DOHH2 (cell line): Measurements from ENCODE around the gene INSM1.

ENCODE experiments used
- H3F3A ChIP-seq: fragments of 200-600 bp; sonication (generic), shearing (Covaris generic); 2 replicates; pipeline ENCODE4 v1.6.0; 2016; ENCODE audit warnings: antibody characterized with exemption, mild to moderate bottlenecking; ENCODE audit not compliant: control insufficient read depth, insufficient read depth
- H3K27ac ChIP-seq: fragments of 200-600 bp; sonication (generic); 2 replicates; pipeline ENCODE4 v1.5.1; 2014; ENCODE audit warnings: low read depth, mild to moderate bottlenecking, low read length, moderate library complexity
- H3K27me3 ChIP-seq: fragments of 200-600 bp; sonication (generic); 2 replicates; pipeline ENCODE4 v1.6.1; 2014; ENCODE audit warnings: mild to moderate bottlenecking, low read length, mixed read lengths; ENCODE audit not compliant: control insufficient read depth
- H3K36me3 ChIP-seq: fragments of 200-600 bp; sonication (generic); 2 replicates; pipeline ENCODE4 v1.6.1; 2014; ENCODE audit warnings: mild to moderate bottlenecking, low read length, moderate library complexity, mixed read lengths; ENCODE audit not compliant: control insufficient read depth
- H3K4me1 ChIP-seq: fragments of 200-600 bp; sonication (generic); 2 replicates; pipeline ENCODE4 v1.6.1; 2014; ENCODE audit warnings: mild to moderate bottlenecking, low read length, mixed read lengths; ENCODE audit not compliant: control insufficient read depth
- H3K4me2 ChIP-seq: fragments of 200-600 bp; sonication (generic); 2 replicates; pipeline ENCODE4 v1.6.0; 2014; ENCODE audit warnings: mild to moderate bottlenecking, low read length, moderate library complexity
- H3K4me3 ChIP-seq: fragments of 200-600 bp; sonication (generic); 2 replicates; pipeline ENCODE4 v1.5.1; 2014; ENCODE audit warnings: mild to moderate bottlenecking, low read length, mixed read lengths
- H3K79me2 ChIP-seq: fragments of 200-600 bp; sonication (generic); 2 replicates; pipeline ENCODE4 v1.6.1; 2014; ENCODE audit warnings: mild to moderate bottlenecking, low read length, mixed read lengths; ENCODE audit not compliant: control insufficient read depth
- H3K9me2 ChIP-seq: fragments of 200-600 bp; sonication (generic); replicated peaks from 2 replicates; pipeline ENCODE4 v1.6.1; 2014; ENCODE audit warnings: mild to moderate bottlenecking, low read length, mixed read lengths; ENCODE audit not compliant: control insufficient read depth
- H3K9me3 ChIP-seq: fragments of 200-600 bp; sonication (generic); 2 replicates; pipeline ENCODE4 v1.6.1; 2014; ENCODE audit warnings: antibody characterized with exemption, low read length, mixed read lengths; ENCODE audit not compliant: control insufficient read depth, insufficient read depth
- H4K20me1 ChIP-seq: fragments of 200-600 bp; sonication (generic); 2 replicates; pipeline ENCODE4 v1.6.0; 2014; ENCODE audit warnings: low read depth, mild to moderate bottlenecking, antibody characterized with exemption, low read length, moderate library complexity; ENCODE audit not compliant: control insufficient read depth, insufficient read depth
- EZH2phosphoT487 ChIP-seq: fragments of 200-600 bp; sonication (generic); IDR thresholded peaks from 2 replicates; pipeline ENCODE4 v1.6.1; 2017; ENCODE audit warnings: borderline replicate concordance, mild to moderate bottlenecking, antibody characterized with exemption, low read length, moderate library complexity, mixed read lengths
- TF ChIP-seq, protein P1 (sequence below): fragments of 200-600 bp; sonication (generic); IDR thresholded peaks from one replicate; pipeline ENCODE4 v1.5.1; 2014; ENCODE audit warnings: antibody characterized with exemption, mild to moderate bottlenecking, low read depth, low read length; ENCODE audit not compliant: poor library complexity, severe bottlenecking

The INSM1 gene

DNA sequence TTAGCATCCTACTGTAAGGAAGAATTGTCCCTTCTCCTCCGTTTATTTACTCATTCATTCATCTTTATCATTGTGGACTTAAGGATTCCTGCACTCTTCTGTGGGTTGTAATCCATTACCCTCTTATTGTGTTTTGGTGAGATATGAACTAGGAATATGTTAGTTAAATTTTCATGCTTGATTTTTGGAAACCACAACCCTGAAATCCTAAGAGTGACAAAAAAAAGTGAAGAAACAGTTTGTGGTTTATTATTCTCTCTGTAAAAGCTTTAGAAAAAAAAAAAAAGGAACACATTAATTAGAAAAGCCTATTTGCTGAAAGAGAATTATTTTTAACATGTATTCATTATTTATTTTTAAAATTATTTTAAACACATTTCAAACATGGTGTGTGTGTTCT is 36.7 kb upstream of the INSM1 start:
- no peak overlapping the region for H3K4me2 ChIP-seq
- H3K4me3 ChIP-seq, result no peak overlapping the region
- no peaks in the 10 kb centered on the region for H3K36me3 ChIP-seq
- TF ChIP-seq, protein P1, sequence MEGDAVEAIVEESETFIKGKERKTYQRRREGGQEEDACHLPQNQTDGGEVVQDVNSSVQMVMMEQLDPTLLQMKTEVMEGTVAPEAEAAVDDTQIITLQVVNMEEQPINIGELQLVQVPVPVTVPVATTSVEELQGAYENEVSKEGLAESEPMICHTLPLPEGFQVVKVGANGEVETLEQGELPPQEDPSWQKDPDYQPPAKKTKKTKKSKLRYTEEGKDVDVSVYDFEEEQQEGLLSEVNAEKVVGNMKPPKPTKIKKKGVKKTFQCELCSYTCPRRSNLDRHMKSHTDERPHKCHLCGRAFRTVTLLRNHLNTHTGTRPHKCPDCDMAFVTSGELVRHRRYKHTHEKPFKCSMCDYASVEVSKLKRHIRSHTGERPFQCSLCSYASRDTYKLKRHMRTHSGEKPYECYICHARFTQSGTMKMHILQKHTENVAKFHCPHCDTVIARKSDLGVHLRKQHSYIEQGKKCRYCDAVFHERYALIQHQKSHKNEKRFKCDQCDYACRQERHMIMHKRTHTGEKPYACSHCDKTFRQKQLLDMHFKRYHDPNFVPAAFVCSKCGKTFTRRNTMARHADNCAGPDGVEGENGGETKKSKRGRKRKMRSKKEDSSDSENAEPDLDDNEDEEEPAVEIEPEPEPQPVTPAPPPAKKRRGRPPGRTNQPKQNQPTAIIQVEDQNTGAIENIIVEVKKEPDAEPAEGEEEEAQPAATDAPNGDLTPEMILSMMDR, result no peak
- TF ChIP-seq EZH2phosphoT487, result no peak
- no peaks in the 10 kb centered on the region for H3K9me3 ChIP-seq
- H3K79me2 ChIP-seq, result no peaks in the 10 kb centered on the region
- no peaks in the 10 kb centered on the region for H3K4me1 ChIP-seq
- no peak overlapping the region for H3K27ac ChIP-seq
- H3K9me2 ChIP-seq, result no peaks in the 10 kb centered on the region
- H3F3A ChIP-seq, result no peaks in the 10 kb centered on the region
- H4K20me1 ChIP-seq, result no peaks in the 10 kb centered on the region
- H3K27me3 ChIP-seq, result peaks cover 3% of the 10 kb centered on the region

DNA sequence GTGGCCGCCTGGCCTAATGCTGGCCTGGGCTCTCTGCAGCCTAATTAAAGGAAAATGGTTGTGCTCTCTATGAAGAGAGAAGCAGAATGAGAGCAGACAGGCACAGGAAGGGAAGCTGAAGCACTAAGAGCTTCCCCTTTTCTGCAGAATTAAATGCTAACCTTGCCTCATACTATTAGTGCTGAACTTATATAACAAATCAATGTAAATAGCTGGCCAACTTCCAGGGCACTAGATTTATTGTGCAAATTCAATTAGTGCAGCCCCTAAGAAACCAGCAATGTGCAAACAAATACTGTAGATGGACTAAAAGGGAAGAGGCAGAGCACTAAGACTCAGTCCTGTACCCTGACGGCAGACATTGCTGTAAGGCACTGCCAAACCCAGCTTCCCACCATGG is 36.1 kb upstream of the INSM1 start:
- no peaks in the 10 kb centered on the region for H3K9me3 ChIP-seq
- H3K9me2 ChIP-seq, result no peaks in the 10 kb centered on the region
- no peaks in the 10 kb centered on the region for H3K36me3 ChIP-seq
- no peak overlapping the region for H3K4me2 ChIP-seq
- no peaks in the 10 kb centered on the region for H4K20me1 ChIP-seq
- no peaks in the 10 kb centered on the region for H3K79me2 ChIP-seq
- no peak overlapping the region for H3K27ac ChIP-seq
- no peak overlapping the region for H3K4me3 ChIP-seq
- peaks cover 3% of the 10 kb centered on the region for H3K27me3 ChIP-seq
- no peaks in the 10 kb centered on the region for H3F3A ChIP-seq
- TF ChIP-seq EZH2phosphoT487, result no peak
- TF ChIP-seq, protein P1, result no peak
- H3K4me1 ChIP-seq, result no peaks in the 10 kb centered on the region

- H3K9me2 ChIP-seq, result no peaks in the 10 kb centered on the region
- peaks cover 3% of the 10 kb centered on the region for H3K27me3 ChIP-seq
- no peak overlapping the region for H3K4me2 ChIP-seq
- no peaks in the 10 kb centered on the region for H3F3A ChIP-seq
- H3K4me3 ChIP-seq, result no peak overlapping the region
- H3K79me2 ChIP-seq, result no peaks in the 10 kb centered on the region
- no peaks in the 10 kb centered on the region for H3K36me3 ChIP-seq
- H3K9me3 ChIP-seq, result no peaks in the 10 kb centered on the region
- no peaks in the 10 kb centered on the region for H4K20me1 ChIP-seq
- no peak overlapping the region for H3K27ac ChIP-seq
- no peak for TF ChIP-seq EZH2phosphoT487
- TF ChIP-seq, protein P1, result no peak
- no peaks in the 10 kb centered on the region for H3K4me1 ChIP-seq
Observed at GRCh38 chr20:20333866-20334265, 34.0 kb upstream of the INSM1 start.

DNA sequence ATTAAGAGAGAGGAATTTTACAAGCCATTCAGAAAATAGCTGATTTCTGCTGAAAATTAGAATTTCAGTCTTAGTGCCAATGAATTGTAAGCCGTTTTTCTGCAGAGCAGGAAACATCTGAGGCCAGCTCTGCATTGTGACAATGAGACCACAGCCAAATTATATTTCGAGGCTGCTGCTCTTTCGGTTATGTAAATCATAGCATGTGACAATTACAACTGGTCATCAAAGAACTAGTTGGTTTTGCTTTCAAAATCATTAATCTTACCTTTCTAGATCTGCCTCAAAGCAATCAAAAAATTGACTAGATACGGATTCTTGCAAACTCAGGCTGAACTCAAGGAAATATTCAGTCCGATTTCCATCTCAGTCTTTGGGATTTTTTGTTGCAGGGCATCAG is 33.4 kb upstream of the INSM1 start:
- no peak overlapping the region for H3K27ac ChIP-seq
- no peaks in the 10 kb centered on the region for H3K9me3 ChIP-seq
- no peaks in the 10 kb centered on the region for H3F3A ChIP-seq
- no peak overlapping the region for H3K4me3 ChIP-seq
- peaks cover 3% of the 10 kb centered on the region for H3K27me3 ChIP-seq
- H3K4me1 ChIP-seq, result no peaks in the 10 kb centered on the region
- H4K20me1 ChIP-seq, result no peaks in the 10 kb centered on the region
- H3K4me2 ChIP-seq, result no peak overlapping the region
- no peaks in the 10 kb centered on the region for H3K79me2 ChIP-seq
- H3K9me2 ChIP-seq, result no peaks in the 10 kb centered on the region
- no peaks in the 10 kb centered on the region for H3K36me3 ChIP-seq
- TF ChIP-seq EZH2phosphoT487, result no peak
- TF ChIP-seq, protein P1, result no peak
